ENCODE measurements around the gene CPED1. TPM values are rescaled to one million over a fixed set of nuclear protein-coding genes. Genes with fewer than 3 reads are reported as not detected.

The CPED1 gene
- total and polyA plus RNA-seq, 2 experiments from 2014 or later: 0.17 to 0.47 TPM

DNA sequence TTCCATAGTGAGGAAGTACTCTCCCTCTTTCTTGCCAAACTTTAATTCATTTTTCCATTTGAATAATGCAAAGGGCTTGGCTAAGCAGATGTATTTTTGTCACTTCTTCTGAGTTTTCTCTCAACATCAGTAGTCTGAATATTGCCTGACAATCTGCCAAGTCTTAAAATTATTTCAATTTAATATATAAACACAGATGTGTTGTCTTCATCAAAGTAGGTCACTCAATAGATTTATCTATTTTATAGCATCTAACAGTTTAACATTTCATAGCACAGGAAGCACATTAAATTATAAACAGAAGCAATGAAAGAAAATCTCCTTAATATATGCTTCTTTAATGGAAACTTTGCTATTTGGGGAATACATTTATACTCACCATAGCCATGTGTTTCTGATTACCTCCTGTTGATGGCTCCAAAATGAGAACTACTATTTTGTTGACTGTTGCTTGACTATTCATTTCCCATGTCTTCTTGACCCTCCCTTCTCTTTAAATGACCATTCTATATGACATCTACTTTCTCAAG, 4.5 kb downstream of the CPED1 start (continued):
- TF ChIP-seq, protein P1, sequence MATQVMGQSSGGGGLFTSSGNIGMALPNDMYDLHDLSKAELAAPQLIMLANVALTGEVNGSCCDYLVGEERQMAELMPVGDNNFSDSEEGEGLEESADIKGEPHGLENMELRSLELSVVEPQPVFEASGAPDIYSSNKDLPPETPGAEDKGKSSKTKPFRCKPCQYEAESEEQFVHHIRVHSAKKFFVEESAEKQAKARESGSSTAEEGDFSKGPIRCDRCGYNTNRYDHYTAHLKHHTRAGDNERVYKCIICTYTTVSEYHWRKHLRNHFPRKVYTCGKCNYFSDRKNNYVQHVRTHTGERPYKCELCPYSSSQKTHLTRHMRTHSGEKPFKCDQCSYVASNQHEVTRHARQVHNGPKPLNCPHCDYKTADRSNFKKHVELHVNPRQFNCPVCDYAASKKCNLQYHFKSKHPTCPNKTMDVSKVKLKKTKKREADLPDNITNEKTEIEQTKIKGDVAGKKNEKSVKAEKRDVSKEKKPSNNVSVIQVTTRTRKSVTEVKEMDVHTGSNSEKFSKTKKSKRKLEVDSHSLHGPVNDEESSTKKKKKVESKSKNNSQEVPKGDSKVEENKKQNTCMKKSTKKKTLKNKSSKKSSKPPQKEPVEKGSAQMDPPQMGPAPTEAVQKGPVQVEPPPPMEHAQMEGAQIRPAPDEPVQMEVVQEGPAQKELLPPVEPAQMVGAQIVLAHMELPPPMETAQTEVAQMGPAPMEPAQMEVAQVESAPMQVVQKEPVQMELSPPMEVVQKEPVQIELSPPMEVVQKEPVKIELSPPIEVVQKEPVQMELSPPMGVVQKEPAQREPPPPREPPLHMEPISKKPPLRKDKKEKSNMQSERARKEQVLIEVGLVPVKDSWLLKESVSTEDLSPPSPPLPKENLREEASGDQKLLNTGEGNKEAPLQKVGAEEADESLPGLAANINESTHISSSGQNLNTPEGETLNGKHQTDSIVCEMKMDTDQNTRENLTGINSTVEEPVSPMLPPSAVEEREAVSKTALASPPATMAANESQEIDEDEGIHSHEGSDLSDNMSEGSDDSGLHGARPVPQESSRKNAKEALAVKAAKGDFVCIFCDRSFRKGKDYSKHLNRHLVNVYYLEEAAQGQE (IDR thresholded peaks at IDR 0.05; ENCODE audit: unreplicated experiment): no peak
- no peak for TF ChIP-seq NANOG (IDR thresholded peaks at IDR 0.05; ENCODE audit: borderline replicate concordance)
- no peak for TF ChIP-seq CREB1 (CRISPR knock-in tag; IDR thresholded peaks at IDR 0.05; ENCODE audit: low read depth)

DNA sequence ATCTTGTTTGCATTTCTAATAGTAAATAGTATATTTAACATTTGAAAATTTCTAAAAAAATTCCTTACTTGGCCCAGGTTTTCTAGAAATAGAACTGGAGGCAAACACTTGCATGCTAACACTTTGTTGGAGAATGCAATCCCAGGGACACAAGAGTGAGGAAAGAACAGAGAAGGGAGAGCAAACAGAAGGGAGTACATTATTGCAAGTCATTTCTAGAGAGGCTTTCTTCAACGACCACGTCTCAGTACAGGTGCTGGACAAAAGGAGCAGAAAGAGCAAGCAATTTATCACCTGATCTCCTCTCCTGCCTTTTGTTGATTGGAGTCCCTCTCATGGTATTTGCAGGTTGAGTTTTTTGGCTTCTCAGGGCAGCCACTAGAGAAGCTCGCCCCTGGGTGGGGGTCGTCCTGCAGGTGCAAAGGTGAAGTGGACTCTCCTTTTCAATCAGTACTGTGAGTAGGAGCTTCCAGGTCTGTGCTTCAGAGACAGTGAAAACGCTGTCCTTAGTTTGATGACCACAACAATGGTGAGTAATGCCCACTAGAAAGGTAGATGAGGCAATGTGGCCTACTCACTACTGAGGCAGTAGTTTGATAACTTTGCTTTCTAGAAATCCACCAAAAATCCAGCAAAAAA, 5.2 kb downstream of the CPED1 start:
- no peak overlapping the region for H3K27ac Mint-ChIP-seq
- ATAC-seq: no peak
- no peak for TF ChIP-seq STAT1 (IDR thresholded peaks at IDR 0.05; ENCODE audit: unreplicated experiment)
- TF ChIP-seq JUNB (IDR thresholded peaks at IDR 0.05; ENCODE audit: unreplicated experiment): no peak
- no peak for TF ChIP-seq ZNF331 (CRISPR knock-in tag; IDR thresholded peaks at IDR 0.05; ENCODE audit: low read depth)
- TF ChIP-seq NANOG (IDR thresholded peaks at IDR 0.05; ENCODE audit: borderline replicate concordance): no peak
- no peak for TF ChIP-seq EZH2 (IDR thresholded peaks at IDR 0.05; ENCODE audit: low read depth, unreplicated experiment)
- TF ChIP-seq, protein P2, sequence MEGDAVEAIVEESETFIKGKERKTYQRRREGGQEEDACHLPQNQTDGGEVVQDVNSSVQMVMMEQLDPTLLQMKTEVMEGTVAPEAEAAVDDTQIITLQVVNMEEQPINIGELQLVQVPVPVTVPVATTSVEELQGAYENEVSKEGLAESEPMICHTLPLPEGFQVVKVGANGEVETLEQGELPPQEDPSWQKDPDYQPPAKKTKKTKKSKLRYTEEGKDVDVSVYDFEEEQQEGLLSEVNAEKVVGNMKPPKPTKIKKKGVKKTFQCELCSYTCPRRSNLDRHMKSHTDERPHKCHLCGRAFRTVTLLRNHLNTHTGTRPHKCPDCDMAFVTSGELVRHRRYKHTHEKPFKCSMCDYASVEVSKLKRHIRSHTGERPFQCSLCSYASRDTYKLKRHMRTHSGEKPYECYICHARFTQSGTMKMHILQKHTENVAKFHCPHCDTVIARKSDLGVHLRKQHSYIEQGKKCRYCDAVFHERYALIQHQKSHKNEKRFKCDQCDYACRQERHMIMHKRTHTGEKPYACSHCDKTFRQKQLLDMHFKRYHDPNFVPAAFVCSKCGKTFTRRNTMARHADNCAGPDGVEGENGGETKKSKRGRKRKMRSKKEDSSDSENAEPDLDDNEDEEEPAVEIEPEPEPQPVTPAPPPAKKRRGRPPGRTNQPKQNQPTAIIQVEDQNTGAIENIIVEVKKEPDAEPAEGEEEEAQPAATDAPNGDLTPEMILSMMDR (conservative IDR thresholded peaks at IDR 0.05; ENCODE audit: low read depth in 2 of 2): no peak
- TF ChIP-seq, protein P1 (IDR thresholded peaks at IDR 0.05; ENCODE audit: unreplicated experiment): no peak

More for the DNA sequence above, 5.2 kb downstream of the CPED1 start:
- H3K36me3 ChIP-seq (ENCODE audit: insufficient read depth): no peaks in the 10 kb centered on the region
- no peaks in the 10 kb centered on the region for H3F3A ChIP-seq (replicated peaks; ENCODE audit: low read depth)
- Mint-ChIP-seq H3K27me3 (ENCODE audit: insufficient read depth, low read depth, poor library complexity) (peaks cover 10% of the 10 kb centered on the region), H3K36me3 (ENCODE audit: low read depth) (no peaks in the 10 kb centered on the region), H3K4me1 (peaks cover 4% of the 10 kb centered on the region; the same call in 2 of the 3 replicates), H3K4me3 (no peak overlapping the region), H3K9me3 (no peaks in the 10 kb centered on the region)
- H3K4me2 ChIP-seq: no peak overlapping the region
- H3K4me3 ChIP-seq: no peak overlapping the region
- no peak overlapping the region; the same call in 1 of the 2 replicates for H2AFZ ChIP-seq
- no peaks in the 10 kb centered on the region; the same call in 1 of the 2 replicates for H3K4me1 ChIP-seq (ENCODE audit: insufficient read depth)
- no peaks in the 10 kb centered on the region for H3K9me2 ChIP-seq (ENCODE audit: insufficient read depth)
- DNase-seq (ENCODE audit: low spot score): no peak
- H4K20me1 ChIP-seq (replicated peaks; ENCODE audit: insufficient read depth): no peaks in the 10 kb centered on the region
- H3K79me2 ChIP-seq (replicated peaks; ENCODE audit: insufficient read depth): no peaks in the 10 kb centered on the region
- no peak overlapping the region for H3K27ac ChIP-seq (ENCODE audit: low read depth)
- peaks cover 9% of the 10 kb centered on the region for H3K27me3 ChIP-seq (ENCODE audit: insufficient read depth)

All from GM23338 (cell line).